Activated CD4-positive, alpha-beta T cell treated with anti-CD3 and anti-CD28 coated beads, Interleukin-2, amount 10 ng/mL, durations not matched to agents 24 days and 14 days (primary cell): ENCODE results near the gene ZNF844. TPM values are rescaled to one million over a fixed set of nuclear protein-coding genes. Genes with fewer than 3 reads are reported as not detected.

Experiments used
- DNase-seq: peaks from one replicate; pipeline ENCODE4 v3.0.0; 2022
- H3K27ac Mint-ChIP-seq: one replicate; pipeline ENCODE4 v1.8.0; 2022; ENCODE audit warnings: mild to moderate bottlenecking, mixed read lengths
- H3K27me3 Mint-ChIP-seq: one replicate; pipeline ENCODE4 v1.8.0; 2022; ENCODE audit warnings: mixed read lengths
- H3K36me3 Mint-ChIP-seq: one replicate; pipeline ENCODE4 v1.8.0; 2022; ENCODE audit warnings: low read depth, mild to moderate bottlenecking, mixed read lengths
- H3K4me1 Mint-ChIP-seq: one replicate; pipeline ENCODE4 v1.8.0; 2021; ENCODE audit warnings: mixed read lengths
- H3K4me3 Mint-ChIP-seq: one replicate; pipeline ENCODE4 v1.8.0; 2022; ENCODE audit warnings: mild to moderate bottlenecking, moderate library complexity, mixed read lengths
- H3K9me3 Mint-ChIP-seq: one replicate; pipeline ENCODE4 v1.8.0; 2021; ENCODE audit warnings: mixed read lengths
- intact Hi-C: fragments of 100-400 bp; cut with micrococcal nuclease; formaldehyde crosslinking; loops from one replicate; pipeline ENCODE4 v1.15.1; 2023
- total RNA-seq: library from RNA; stranded (reverse); gene quantifications from 2 replicates; pipeline ENCODE4 v1.2.3, GENCODE V29; 2022

The ZNF844 gene
- 0.59 and 0.93 TPM in 2 replicates for total RNA-seq

DNA sequence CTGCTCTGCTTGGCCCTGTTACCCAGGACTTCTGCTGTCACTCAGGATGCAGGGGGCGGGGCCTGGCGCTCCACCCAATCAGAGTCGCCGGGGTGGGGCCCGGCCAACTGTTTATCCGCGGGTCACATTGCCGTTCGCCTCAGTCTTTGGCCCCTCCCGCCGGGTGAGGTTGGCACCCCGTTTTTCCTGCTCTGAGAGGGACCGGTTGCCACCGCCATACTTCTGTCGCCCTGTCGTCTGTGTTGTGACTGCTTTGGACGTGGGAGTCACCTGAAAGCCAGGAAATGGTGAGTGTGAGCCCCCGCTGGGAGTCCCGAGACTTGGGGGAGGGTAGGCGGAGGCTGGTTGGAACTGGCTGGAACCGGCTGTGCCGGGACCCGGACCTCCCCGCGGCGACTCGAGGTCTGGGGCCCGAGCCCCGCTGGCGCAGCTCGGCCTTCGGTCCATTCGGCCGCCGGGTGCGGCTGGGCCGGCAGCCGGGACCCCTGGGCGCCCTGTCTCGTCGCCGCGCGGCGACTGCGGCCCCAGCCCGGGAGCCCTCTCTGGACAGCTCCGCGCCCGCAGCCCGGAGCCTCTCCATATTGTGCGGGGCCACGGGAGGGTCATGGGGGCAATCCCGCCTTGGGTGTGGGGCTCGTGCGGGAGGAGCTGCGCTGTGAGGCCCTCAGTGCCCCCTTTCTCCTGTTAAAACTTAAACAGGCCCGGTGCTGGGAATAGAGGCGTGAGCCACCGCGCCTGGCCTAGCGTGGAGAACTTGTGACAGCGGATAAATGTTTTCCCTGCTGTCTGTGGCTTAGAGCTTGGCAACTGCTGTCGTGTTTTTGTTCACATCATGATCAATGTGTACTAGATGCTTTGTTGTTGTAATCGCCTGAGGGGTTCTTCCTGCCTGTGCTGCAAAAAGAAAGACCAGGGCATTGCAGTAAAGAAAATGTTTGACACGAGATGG lies at the start of gene ZNF844:
Gene ZNF844, plus strand, starts transcription at position 142 of the 949 bp plus-strand sequence. Its CDS starts 143 bp downstream, at position 285.
- Mint-ChIP-seq H3K27ac (peak within 1 kb of the TSS; percentile 60), H3K36me3 (peaks cover 2% of the 10 kb centered on the region), H3K27me3 (no peaks in the 10 kb centered on the region), H3K9me3 (peaks cover 4% of the 10 kb centered on the region), H3K4me3 (peak within 1 kb of the TSS; percentile 74), H3K4me1 (peaks cover 3% of the 10 kb centered on the region)
- peak; percentile 77 for DNase-seq
- intact Hi-C loops, result no loop called here

- Mint-ChIP-seq H3K27me3 (no peaks in the 10 kb centered on the region), H3K4me1 (no peaks in the 10 kb centered on the region), H3K9me3 (peaks cover 27% of the 10 kb centered on the region), H3K4me3 (no peak overlapping the region), H3K36me3 (peaks cover 61% of the 10 kb centered on the region), H3K27ac (no peak overlapping the region)
- intact Hi-C loops, result no loop called here
- DNase-seq, result no peak
These were observed 49.3 kb upstream of the ZNF844 start for GRCh38 chr19:12015015-12015752.

DNA sequence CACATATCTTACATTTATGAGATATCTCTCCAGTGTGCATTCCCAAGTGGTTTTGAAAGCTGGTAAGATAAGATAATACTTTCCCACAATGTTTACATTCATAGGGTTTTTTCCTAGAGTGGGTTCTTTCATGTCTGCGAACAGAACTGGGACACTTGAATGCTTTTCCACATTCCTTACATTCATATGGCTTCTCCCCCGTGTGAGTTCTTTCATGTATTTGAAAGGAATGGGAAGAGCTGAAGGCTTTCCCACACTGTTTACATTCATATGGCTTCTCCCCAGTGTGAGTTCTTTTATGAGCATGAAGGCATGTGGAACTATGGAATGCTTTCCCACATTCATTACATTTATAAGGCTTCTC lies 48.8 kb upstream of the ZNF844 start:
- intact Hi-C loops, result no loop called here
- DNase-seq, result no peak
- Mint-ChIP-seq H3K36me3 (peaks cover 56% of the 10 kb centered on the region), H3K4me3 (no peak overlapping the region), H3K9me3 (peaks cover 27% of the 10 kb centered on the region), H3K27me3 (no peaks in the 10 kb centered on the region), H3K27ac (no peak overlapping the region), H3K4me1 (no peaks in the 10 kb centered on the region)

GRCh38 chr19:12034198-12034597 lies 30.3 kb upstream of the ZNF844 start:
- no peak overlapping the region for H3K4me3 Mint-ChIP-seq
- intact Hi-C loops, result no loop called here
- DNase-seq, result no peak
- H3K36me3 Mint-ChIP-seq, result peaks cover 3% of the 10 kb centered on the region
- H3K4me1 Mint-ChIP-seq, result no peaks in the 10 kb centered on the region
- peaks cover 18% of the 10 kb centered on the region for H3K9me3 Mint-ChIP-seq
- no peaks in the 10 kb centered on the region for H3K27me3 Mint-ChIP-seq
- no peak overlapping the region for H3K27ac Mint-ChIP-seq

DNA sequence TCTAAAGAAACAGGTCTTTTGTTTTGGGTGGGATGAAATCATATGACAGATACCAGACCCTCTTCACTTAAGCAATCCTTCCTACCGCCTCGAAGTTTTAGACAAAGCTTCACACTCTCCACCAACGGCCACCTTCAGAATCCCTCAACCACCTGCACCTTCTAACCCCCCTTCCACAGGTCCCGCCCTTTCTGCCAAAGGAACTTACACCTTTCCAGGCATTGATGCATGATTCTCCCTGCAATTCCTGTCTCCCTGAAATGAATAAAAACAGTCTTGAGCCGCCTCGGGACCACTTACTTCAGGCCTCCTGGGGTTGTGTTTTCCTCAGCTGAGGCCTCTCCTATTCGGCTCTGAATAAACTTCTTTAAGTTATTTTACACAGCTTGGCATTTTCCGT lies 29.9 kb upstream of the ZNF844 start:
- H3K9me3 Mint-ChIP-seq, result peaks cover 18% of the 10 kb centered on the region
- no peak overlapping the region for H3K27ac Mint-ChIP-seq
- no peaks in the 10 kb centered on the region for H3K4me1 Mint-ChIP-seq
- H3K27me3 Mint-ChIP-seq, result no peaks in the 10 kb centered on the region
- DNase-seq, result no peak
- intact Hi-C loops, result no loop called here
- H3K36me3 Mint-ChIP-seq, result peaks cover 3% of the 10 kb centered on the region
- no peak overlapping the region for H3K4me3 Mint-ChIP-seq

DNA sequence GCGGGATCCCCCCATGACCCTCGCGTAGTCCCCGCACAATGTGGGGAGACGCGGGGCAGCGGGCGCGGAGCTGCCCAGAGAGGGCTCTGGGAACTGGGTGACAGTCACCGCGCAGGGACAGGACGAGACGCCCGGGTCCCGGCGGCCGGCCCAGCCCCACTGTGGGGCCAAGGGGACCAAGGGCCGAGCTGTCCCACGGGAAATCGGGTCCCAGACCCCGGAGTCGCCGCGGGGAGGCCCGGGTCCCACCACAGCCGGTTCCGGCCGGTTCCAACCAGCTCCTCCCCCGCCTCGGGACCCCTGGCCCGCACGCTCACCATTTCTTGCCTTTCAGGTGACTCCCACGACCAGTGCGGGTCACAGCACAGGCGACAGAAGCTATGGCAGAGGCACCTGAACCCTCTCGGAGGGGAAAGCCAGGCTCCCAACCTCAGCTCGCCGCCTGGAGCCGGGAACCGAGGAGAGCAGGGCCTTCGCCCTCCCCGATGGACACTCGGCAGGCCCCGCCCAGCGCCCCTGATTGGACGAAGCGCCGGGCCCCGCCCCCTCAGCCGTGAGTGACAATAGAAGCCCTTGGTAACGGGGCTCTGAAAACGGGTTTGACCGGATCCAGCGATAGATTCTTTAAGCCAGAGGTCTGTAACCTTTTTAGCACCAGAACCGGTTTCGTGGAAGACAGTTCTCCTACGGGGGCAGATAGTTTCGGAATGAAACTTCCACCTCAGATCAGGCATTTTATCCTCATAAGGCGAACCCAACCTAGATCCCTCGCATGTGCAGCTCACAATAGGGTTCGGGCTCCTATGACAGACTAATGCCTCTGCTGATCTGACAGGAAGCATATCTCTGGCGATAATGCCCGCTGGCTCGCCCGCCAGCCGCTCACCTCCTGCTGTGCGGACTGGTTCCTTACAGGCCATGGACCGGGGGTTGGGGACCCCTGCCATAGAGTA lies 29.0 kb upstream of the ZNF844 start, which contains the start of gene ZNF433:
Gene ZNF433, minus strand, starts transcription at position 460 of the 953 bp plus-strand sequence. Its CDS starts 140 bp downstream, at position 320.
- H3K9me3 Mint-ChIP-seq, result peaks cover 18% of the 10 kb centered on the region
- intact Hi-C loops, result no loop called here

DNA sequence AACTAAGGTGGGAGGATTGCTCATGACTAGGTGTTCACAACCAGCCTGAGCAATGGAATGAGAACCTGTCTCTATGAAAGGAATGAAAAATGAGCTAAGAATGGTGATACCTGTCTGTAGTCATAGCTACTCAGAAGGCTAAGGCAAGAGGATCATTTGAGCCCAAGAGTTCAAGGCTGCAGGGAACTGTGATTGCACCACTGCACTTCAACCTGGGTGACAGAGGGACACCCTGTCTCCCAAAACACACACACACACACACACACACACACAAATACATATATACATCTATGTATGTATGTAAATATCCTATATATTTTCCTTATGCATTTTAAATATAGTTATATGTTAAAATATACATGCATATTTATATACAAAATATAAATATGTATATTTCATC lies 21.6 kb upstream of the ZNF844 start:
- intact Hi-C loops, result no loop called here
- DNase-seq, result no peak
- peaks cover 14% of the 10 kb centered on the region for H3K9me3 Mint-ChIP-seq
- no peaks in the 10 kb centered on the region for H3K27me3 Mint-ChIP-seq
- no peak overlapping the region for H3K27ac Mint-ChIP-seq
- no peaks in the 10 kb centered on the region for H3K4me1 Mint-ChIP-seq
- H3K36me3 Mint-ChIP-seq, result peaks cover 15% of the 10 kb centered on the region
- no peak overlapping the region for H3K4me3 Mint-ChIP-seq

More for the DNA sequence above, 29.0 kb upstream of the ZNF844 start, which contains the start of gene ZNF433:
- Mint-ChIP-seq H3K27ac (peak within 1 kb of the TSS; percentile 28), H3K36me3 (peaks cover 3% of the 10 kb centered on the region), H3K27me3 (no peaks in the 10 kb centered on the region), H3K4me3 (peak within 1 kb of the TSS; percentile 72), H3K4me1 (no peaks in the 10 kb centered on the region)
- peak; percentile 79 for DNase-seq

- no peaks in the 10 kb centered on the region for H3K4me1 Mint-ChIP-seq
- peaks cover 15% of the 10 kb centered on the region for H3K36me3 Mint-ChIP-seq
- DNase-seq, result no peak
- H3K9me3 Mint-ChIP-seq, result peaks cover 13% of the 10 kb centered on the region
- no peak overlapping the region for H3K4me3 Mint-ChIP-seq
- no peak overlapping the region for H3K27ac Mint-ChIP-seq
- no peaks in the 10 kb centered on the region for H3K27me3 Mint-ChIP-seq
- intact Hi-C loops, result no loop called here
These were observed 20.6 kb upstream of the ZNF844 start for GRCh38 chr19:12043752-12044422.

GRCh38 chr19:12047868-12048267 lies 16.7 kb upstream of the ZNF844 start:
- Mint-ChIP-seq H3K27ac (no peak overlapping the region), H3K36me3 (peaks cover 19% of the 10 kb centered on the region), H3K27me3 (peaks cover 2% of the 10 kb centered on the region), H3K9me3 (peaks cover 12% of the 10 kb centered on the region), H3K4me1 (peaks cover 4% of the 10 kb centered on the region), H3K4me3 (no peak overlapping the region)
- intact Hi-C loops, result no loop called here
- DNase-seq, result no peak

DNA sequence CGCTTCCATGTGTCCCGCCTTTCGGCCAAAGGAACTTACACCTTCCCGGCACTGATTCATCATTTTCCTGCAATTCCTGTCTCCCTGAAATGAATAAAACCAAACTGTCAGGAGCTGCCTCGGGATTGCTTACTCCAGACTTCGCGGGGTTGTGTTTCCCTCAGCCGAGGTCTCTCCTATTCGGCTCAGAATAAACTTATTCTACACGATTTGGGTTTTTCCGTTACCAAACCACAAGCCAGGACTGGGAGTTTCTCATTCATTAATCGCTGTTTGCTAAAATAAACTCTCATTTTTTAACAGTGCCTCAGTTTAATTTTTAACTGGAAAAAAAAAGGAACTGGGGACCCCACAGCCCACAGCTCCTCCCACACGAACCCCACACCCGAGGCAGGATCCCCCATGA lies 12.4 kb upstream of the ZNF844 start:
- Mint-ChIP-seq H3K9me3 (peaks cover 14% of the 10 kb centered on the region), H3K36me3 (peaks cover 5% of the 10 kb centered on the region), H3K27me3 (peaks cover 2% of the 10 kb centered on the region), H3K4me1 (peaks cover 5% of the 10 kb centered on the region), H3K4me3 (peak overlapping the region; percentile 83), H3K27ac (peak overlapping the region; percentile 37)
- intact Hi-C loops, result loop anchor here (10.0 kb wide), 1 partner anchor 127 kb away; the partner anchor contains the start of gene ZNF700
- DNase-seq, result peak; percentile 60

DNA sequence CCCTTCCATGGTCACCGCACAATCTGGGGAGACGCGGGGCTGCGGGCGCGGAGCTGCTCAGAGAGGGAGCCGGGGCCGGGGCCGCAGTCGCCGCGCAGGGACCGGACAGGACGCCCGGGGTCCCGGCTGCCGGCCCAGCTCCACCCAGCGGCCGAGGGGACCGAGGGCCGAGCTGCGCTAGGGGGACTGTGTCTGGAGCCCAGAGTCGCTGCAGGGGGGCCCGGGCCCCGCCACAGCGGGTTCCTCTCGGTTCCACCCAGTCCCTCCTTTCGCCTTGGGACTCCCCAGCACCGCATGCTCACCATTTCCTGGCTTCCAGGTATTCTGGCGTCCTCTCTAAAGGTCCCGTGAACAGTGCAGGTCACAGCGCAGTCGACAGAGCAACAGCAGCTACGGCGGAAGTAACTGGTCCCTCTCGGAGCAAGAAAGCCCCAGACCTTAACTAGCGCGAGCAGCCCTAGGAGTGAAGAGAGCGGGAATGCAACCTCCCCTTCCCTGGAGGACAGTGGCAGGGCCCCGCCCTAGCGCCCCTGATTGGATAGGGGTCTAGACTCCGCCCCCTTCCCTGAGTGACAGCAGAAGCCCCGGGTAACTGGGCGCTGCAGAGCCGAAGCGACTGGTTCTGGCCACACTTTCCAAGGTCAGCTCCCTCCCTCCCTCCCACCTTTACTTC lies 11.9 kb upstream of the ZNF844 start, which contains the start of gene ZNF878:
Gene ZNF878, minus strand, starts transcription at position 465 of the 673 bp plus-strand sequence. Its CDS starts 160 bp downstream, at position 305.
- Mint-ChIP-seq H3K4me1 (peaks cover 5% of the 10 kb centered on the region), H3K36me3 (peaks cover 3% of the 10 kb centered on the region), H3K9me3 (peaks cover 14% of the 10 kb centered on the region), H3K27me3 (peaks cover 2% of the 10 kb centered on the region), H3K4me3 (peak within 1 kb of the TSS; percentile 83), H3K27ac (peak within 1 kb of the TSS; percentile 62)
- intact Hi-C loops, result loop anchor here (10.0 kb wide), 1 partner anchor 128 kb away; the partner anchor contains the start of gene ZNF700
- peak; percentile 76 for DNase-seq

DNA sequence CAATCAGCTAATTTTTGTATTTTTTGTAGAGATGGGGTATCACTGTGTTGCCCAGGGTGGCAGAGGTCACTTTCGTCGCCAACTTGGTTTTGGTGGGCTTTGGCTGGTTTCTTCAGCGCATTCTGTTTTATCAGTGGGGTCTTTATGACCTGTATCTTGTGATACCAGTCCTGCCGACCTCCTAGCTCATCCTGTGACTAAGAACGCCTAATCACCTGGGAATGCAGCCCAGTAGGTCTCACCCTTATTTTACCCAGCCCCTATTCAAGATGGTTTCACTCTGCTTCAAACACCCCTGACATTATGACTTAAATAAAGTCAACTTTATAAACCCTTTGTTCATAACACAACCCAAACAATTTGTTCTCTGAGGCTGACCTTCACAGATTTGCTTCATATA lies 8.7 kb upstream of the ZNF844 start:
- Mint-ChIP-seq H3K27ac (no peak overlapping the region), H3K4me1 (peaks cover 5% of the 10 kb centered on the region), H3K9me3 (peaks cover 14% of the 10 kb centered on the region), H3K27me3 (peaks cover 2% of the 10 kb centered on the region), H3K4me3 (no peak overlapping the region), H3K36me3 (peaks cover 3% of the 10 kb centered on the region)
- intact Hi-C loops, result loop anchor here (5.0 to 10.0 kb wide), 3 partner anchors 93 to 173 kb away; partner anchors contain the start of gene ZNF700
- no peak for DNase-seq
